CD4-positive, alpha-beta T cell treated with Interferon gamma for 1 hour (primary cell): ENCODE data around the gene VSTM2B.

Source experiments
- DNase-seq: peaks from one replicate; pipeline ENCODE4 v3.0.0-alpha.2; 2020

The VSTM2B gene

DNA sequence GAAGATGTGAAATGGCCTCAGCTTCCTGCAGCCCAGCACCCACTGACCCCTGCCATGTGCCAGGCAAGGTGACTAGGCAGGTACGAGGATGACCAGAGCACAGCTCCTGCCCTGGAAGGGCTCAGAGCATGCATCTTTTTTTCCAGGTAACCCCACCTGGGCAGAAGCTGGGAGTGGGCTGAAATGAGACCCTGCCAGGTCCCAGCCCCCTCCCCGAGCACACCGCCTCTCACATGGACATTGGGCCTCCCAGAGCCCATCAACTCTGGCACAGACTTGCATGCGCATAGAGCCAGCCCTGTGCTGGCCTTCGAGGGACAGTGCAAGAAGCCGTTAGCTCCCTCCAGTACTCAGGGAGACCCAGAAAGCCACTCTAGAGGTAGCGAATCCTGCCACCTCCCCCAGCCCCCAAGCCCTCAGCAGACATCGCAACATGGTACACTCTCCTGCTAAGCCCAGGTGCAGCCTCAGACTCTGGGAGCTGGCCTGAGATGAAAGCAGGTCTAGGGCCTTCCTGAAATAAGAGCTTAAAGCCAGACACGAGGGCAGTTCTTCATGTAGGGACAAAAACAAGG lies 8.9 kb upstream of the VSTM2B start:
- DNase-seq: no peak

DNA sequence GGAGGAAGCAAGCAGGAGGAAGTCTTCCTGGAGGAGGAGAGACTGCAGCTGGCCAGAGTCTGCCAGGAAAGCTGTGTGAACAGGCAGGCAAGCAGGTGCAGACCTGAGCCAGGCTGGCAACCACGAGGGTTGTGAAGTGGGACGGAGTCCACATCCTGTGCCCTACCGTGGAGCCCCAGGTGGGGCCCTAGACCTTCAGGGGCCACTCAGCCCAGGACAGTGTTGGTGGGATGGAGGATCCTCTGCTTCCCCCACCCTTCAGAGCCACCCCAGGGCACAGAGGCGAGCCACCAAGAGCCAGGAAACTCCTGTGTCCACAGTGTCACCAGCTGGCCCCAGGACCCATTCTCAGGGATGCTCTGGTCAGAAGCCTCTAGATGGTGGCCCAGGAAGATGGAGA lies 8.4 kb upstream of the VSTM2B start:
- no peak for DNase-seq

DNA sequence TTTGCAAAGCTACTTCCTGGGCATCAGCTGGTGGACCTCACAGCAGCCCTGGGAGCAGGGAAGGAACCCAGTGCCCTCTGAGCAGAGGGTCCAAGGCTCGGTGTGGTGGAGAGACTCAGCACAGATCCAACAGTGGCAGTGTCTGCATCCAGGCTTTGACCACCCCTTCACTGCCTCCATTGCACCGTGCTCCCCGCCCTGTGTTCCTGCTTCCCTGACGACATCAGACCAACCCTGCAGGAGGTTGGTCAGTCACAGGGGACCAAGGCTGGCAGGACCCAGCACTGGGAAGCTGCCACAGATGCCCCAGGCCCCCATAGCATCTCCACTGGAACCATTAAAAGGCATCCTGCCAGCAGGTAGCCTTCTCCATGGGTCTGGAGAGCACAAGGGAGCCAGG lies 7.8 kb upstream of the VSTM2B start:
- no peak for DNase-seq

DNA sequence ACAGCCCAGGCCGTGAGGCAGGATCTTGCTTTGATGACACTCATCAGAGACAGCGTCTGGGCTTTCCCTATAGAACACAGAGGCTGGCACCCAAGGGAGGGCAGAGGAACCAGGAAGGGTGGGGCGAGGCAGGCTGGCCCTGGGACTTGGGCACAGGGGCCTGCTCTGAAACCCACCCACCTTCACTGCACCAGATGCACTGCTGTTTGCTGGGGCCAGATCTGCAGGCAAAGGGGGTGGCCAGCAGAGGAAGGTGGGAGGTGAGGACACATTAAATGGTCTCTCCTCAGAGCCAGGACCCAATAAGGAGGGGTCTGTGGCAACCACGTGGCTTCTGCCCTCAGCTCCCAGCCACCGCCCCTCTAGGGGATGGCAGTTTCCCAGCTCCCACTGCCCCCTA lies 6.6 kb upstream of the VSTM2B start:
- no peak for DNase-seq

DNA sequence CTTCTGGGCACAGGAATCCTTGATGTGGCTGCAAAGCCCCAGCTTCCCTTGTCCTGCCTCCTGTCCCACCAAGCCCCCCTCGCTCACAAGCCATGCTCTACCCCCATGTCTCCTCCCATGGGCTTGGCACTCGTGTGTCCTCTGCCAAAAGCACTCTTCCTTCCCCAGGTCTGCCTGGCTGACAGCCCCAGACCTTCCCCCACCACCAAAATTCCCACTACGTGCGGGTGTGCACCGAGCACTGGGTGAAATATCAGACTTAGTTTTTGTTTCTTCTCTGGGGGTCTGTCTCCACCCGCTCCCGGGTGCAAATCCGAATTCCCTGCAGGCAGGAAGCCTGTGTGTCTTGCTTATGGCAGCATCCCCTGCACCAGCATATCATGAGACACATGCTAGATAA lies 5.9 kb upstream of the VSTM2B start:
- DNase-seq: no peak

DNA sequence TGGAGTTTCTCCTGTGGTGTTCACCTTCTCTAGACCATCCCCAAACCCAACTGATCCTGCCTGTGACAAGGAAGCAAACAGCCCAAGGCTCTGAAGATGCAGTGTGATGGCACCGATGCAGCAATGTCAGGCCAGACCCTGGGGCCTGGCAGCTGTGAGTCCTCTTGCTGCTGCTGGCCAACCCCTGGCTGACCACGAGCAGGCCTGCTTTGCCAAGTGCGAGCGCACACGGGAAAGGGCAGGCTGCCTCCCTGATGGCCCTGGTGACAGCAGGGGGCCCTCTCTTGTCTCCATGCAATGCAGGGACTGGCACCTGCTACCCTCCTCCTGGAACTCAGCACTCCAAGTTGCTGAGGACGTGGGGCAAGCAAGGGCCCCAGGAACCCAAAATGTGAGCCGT lies 5.4 kb upstream of the VSTM2B start:
- DNase-seq: no peak

DNA sequence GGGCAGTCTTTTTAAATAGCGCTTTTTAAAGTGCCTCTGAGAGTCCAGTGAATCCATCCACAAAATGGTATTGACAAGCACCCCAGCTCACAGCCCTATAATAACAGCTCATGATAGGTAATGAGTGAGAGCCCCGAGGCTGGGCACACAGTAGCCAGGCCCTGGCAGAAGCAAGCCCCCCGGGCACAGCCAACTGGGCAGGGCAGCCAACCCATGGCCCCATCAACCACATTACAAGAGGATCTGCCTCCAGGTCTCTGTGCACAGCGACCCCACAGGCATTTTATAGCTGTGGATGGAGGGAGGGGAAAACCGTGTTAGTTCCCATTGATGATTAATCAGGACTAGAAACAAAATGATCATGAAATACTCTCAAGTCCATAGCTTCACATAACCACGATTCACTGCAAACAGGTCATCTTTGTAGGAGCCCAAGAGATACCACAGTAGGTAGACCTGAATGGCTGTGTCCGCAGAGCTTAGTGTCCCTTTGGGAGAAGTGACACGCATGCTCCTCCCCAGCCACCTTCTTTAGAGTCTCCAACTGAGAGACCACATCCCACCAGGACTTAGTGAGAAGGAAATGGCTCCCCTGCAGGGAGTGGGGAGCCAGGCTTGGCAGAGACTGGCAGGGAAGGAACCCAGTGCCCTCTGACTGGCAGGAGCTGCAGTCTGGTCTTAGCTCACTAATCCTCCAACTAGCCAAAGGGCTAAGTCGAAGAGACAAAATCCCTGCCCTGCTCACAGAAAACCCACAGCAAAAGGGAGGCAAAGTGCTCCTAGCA lies 4.3 kb upstream of the VSTM2B start:
- no peak for DNase-seq

DNA sequence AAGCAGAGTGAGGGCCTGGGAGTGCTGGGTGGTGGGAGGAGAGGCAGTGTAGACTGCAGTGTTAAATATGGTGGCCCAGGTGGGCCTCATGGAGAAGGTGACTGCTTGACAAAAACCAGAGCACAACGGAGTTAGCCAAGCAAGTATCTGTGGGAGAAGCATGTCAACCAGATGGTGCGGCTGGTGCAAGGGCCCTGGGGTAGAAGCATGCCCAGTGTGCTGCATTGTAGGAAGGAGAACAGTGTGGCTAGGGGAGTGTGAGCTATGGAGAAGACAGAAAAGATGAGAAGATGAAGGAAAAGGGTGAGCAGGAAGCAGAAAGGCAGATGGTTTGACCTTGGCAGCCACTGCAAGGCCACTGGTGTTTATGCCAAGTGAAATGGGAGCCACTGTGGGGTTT lies 2.2 kb upstream of the VSTM2B start:
- no peak for DNase-seq

DNA sequence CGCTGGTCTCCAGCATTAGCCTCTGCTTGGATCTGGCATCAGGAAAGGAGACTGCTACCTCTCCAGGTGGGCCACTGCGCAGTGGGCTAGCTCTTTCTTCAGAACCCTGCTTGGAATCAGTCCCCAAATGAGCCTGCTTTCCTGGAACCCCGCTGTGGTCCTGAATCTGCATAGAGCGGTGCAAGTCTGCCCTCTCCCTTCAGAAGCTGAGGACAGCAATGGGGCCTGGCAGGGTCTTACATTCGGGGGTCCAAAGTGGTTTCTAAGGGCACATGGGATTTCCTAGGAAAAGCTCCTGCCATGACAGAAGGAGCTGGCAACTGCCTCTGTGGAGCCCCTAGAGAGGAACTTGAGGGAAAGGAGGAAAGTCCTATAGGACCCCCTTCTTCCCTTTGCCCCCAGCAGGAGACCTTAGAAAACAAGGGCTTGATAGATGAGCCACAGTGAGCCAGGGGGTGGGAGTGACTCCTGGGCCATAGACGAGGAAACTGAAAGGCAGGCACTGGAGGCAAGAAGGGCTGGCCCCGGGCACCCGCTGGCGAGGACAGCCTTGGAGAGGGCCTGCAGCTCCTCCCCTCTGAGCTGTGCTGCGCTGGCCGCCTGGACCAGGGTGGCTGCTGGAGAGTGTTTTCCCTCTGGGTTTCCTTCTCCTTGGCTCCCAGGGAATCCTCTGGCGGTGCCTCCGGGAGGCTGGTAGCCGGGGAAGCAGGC lies 1.4 kb upstream of the VSTM2B start:
- DNase-seq: no peak

DNA sequence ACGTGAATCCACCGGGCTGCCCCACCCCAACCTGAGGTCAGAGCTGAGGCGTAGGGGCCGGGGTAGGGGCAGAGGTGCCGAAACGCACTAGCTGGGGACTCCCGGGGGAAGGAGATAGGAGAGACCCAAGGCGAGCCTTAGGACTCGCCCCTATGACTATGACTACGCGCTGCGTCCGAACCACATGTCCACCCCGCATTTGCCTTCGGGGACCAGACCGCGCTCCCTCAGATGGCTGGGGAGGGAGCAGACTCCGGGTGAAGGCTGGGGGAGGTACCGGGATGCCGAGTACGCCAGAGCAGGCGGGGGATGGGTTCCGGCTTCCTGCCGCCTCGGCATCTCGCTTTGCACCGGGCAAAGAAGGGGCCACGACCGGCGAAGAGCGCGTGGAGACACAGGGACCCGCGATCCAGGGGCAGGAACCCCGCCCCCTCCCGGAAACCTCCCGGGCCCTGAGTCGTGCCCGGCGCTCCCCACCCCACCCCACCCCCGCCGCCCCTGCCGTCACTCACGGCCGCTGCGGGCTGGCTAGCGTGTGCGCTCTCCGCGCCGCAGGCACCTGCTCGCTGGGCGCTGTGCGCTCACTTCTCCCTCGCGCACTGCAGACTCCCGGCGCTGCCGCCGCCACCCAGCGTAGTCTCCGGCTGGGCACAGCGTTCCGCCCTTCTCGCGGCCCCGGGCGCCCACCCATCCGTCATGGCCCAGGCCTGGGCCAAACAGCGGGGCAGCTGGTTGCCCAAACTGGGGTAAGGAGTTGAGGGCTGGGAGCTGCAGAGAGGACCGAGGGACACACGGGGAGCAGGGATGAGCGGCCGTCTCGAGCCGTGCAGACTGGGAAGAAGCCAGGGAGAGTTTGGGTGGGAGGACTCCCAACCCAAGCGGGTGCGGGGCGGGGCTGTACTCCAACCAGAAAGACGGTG lies 622 bp upstream of the VSTM2B start:
- no peak for DNase-seq

DNA sequence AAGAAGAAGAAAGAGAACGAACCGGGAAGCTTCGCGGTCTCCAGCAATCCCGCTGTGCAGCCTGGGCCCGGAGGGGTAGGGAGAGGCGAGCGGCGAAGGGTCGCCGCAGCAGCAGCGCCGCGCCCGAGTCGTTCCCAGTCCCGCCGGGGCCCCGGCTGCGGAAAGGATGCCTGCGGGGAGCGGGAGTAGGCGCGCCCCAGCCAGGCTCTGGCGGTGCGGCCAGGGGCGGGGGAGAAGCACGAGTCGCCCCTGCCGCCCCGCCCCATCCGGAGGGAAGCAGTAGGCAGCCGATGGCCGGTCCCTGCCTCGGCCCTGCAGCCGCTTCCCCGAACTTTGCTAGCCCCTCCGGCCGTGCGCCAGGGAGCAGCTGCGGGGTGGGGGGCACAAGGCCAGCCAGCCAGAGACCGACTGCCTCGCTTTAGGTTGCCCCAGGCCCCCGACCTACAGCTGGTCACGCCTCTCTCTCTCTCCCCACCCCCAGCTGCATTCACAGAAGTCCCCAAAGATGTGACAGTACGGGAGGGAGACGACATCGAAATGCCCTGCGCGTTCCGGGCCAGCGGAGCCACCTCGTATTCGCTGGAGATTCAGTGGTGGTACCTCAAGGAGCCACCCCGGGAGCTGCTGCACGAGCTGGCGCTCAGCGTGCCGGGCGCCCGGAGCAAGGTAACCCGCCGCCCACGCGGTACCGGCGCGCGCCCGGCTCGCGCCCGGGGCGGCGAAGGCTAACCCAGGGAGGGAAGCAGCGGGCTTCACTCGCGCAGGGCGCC lies 1.1 kb downstream of the VSTM2B start:
- DNase-seq: no peak

DNA sequence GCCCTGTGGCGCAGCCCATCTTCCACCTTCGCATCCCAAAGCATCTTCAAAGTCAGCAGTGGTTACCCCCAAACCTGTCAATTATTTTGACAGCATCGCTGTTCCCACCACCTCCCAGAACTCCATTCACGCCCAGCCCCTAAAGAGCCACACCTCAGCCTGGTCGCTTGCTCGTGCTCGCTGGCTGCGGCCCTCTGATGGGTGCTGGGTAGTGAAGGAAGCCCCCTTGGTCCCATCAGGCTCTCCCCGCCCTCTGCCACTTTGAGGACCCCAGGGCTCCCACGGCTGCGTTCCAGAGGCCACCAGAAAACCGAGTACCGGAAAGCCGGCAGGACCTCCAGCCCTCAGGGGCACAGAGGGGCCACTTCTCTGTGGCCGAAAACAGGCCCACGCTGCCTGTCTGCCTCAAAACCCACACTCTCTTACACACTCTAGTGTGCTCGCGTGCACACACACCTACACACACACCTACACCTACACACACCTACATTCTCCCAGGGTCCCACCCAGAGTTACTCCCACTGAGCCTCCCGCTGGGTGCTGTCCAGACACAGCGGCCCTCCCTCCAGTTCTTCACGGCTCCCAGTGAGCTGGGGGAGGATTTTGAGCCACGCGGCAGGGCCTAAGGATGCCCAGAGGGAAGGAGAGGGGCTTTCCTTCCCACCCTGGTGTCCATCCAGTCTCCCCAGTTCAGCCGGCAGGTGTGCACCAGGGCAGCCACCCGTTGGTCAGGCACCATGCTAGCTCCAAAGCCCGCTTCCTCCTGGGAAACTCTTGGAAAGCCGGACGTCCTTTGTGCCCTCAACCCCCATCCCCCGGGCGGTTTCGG lies 1.9 kb downstream of the VSTM2B start:
- DNase-seq: no peak

DNA sequence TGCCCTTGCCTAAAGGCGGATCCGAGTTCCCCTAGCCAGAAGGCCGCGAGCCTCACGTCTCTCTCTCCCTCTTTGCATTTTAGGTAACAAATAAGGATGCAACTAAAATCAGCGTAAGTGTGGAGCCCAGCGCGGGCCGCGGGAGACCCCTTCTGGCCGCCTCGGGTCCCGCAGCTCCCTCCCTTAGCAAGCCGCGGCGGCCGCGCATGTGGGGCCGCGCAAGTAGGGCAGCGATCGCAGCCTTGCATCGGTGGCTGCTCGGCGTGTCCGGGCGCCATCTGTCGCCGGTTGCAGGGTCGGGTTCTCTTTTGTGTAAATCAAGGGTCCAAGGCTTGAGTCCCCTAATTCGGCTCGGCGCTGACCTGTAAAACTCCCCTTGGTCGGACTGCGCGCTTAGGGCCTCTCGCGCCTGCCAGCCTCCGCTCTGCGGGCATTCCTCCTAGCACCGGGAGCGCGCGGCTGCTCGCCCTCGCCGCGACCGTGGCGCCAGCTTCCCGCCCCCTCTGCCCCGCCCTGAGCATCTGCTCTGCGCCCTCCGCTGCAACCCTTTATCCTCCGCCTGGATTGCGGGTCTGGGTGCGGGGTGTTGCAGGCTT lies 2.7 kb downstream of the VSTM2B start:
- DNase-seq: peak; percentile 22

DNA sequence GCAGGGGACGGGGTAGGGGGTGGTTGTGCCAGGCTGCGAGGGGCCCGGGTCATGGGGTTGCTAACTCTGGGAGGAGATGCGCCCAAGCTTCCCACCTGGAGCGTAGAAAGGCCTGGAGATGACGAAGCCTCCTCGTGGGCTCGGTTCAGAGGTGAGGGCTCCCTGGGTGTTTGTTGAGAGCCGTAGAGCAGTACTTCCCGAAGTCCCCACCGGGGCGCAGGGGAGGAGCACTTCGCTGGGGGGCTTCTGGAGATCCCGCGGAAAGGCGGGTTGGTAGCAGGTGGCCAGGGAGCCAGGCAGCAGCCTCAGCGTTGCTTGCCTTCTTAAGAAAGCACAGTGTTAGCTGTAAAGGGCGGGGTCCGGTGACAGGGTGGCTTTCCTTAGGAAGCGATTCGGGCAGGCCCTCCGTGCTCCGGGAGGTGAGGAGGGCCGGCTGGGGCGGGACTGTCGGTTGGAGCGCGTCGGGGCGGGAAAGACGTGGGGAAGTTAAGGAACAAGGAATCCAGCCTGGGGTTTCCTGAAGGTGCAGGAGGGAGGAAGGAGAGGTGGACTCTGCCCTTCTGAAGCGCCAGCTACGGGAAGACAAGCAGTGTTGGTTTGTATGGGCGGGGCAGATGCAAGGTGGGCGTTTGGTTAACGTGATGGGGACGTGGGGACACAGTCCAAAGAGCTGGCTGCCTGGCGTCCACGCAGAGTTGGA lies 3.3 kb downstream of the VSTM2B start:
- DNase-seq: no peak

DNA sequence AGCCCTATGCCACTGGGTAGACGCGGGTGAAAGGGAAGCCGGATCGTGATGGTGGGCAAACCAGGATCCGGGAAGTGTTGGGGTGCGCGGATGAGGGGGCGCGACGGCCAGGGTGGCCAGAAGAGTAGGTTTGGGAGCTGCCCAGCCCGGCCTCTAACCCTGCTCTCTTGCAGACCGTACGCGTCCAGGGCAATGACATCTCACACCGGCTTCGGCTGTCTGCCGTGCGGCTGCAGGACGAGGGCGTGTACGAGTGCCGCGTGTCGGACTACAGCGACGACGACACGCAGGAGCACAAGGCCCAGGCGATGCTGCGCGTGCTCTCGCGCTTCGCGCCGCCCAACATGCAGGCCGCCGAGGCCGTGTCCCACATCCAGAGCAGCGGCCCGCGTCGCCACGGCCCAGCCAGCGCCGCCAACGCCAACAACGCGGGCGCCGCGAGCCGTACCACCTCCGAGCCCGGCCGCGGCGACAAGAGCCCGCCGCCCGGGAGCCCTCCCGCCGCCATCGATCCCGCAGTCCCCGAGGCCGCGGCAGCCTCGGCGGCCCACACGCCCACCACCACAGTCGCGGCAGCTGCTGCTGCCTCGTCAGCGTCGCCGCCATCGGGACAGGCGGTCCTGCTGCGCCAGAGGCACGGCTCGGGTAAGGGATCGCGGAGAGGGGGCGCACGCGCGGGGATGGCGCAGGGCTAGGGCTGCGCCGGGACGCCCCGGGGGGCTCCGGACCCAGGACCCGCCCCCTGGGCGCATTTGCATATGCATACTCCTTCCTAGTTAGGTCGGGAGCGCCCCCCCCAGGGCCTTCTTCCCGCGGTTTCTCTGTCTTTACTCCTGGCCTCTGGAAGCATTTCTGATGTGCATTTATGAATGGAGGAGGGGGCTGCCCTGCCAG lies 4.1 kb downstream of the VSTM2B start:
- DNase-seq: no peak

DNA sequence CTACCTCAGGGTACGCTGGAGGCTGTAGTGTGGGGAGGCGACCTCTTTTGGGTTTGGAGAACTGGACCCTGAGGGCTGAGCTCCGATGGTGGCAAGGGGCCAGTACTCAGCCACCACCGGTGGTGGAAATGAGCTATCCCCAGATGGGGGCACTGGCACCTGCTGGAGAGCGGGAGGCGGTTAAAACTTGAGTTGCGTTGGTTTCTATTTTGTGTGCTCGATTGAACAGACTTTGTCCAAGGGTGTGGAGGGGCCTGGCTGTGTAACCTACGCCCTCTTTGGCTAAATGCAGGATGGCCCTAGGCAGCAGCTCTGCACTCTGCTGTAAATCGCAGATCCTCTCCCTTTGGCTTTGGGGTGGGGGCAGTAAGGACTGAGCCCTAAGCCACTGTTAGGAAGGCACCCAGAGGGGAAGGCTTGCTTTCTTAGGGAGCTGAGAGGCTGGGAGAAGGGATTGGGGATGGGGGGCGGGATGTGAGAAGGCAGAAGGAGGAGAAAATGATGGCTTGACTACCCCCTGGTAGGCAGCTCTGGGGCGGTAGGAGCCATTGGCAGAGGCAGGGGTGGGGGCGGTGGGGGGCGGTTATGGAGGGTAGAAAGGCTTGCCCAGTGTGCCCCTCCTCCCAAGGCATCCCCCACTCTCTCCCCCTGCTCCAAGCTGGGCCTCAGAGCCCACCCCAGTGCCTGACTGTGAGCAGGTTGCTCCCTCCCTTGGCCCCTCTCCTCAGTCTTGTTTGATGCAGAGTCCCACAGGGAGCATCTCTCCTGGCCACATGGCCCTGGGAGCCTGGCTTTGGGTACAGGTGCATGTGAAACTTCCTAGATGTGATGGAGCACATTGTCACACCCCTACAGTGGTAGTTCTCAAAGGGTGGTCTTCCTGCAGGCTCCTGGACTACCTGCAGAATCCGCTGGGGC lies 5.0 kb downstream of the VSTM2B start:
- DNase-seq: no peak

DNA sequence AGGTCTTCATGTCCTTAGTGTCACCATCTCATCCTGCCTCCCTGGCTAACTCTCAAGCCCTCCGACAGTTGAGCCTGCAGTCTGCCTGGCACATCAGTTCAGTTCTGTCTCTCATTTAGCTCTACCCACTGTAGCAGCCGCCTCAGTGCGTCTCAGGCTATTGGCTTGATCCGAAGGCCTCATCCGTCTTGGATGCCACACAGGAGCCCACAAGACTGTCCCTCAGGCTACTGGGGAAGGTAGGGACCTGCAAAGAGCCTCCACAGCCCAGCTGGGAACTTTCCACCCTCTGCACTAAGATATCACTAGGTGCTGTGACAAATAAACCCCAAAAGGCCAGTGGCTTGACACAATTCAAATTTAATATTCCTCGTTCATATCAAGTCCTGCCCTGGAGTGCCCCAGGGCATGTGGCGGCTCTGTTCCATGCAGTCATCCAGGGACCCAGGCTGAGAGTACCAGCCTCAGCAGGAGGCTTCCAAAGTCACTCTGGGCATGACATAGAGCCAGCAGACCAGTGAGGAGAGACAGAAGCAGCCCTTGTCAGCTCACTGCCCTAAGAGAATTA lies 5.7 kb downstream of the VSTM2B start:
- DNase-seq: no peak

DNA sequence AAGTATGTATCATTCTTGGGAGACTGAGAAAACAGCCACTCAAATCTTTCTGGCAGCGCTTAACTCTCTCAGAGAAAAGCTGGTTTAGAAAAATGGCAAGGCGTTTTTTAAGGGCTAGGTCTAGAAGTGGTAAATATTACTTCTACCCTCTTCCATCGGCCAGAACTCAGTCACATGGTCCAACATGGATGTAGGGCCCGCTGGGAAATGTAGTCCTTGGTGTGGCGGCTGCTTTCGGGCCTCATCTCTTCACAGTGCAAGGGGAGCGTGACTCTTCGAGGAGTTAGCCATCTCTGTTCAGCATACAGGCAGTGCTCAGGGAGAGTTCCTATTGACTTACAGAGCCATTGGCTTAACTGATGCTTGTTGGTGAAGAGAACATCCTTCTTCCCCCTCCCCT lies 6.3 kb downstream of the VSTM2B start:
- DNase-seq: no peak
